ENCODE results near the gene TMC1.

Gene TMC1

DNA sequence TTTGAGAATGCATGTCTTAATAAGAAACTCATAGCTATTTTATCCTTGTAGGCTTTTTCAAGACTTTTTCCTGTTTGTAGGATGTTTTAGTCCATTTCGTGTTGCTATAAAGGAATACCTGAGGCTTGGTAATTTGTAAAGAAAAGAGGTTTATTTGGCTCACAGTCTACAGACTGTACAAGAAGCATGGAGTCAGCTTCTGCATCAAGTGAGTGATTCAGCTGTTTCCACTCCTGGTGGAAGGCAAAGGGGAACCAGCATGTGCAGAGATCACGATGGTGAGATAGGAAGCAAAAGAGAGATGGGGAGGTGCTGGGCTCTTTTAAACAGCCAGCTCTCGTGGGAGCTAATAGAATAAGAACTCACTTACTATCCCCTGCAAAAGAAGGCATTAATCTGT lies 254.2 kb downstream of the TMC1 start:
- Histone ChIP-seq H3K4me3 (no peak overlapping the region), H3K27ac (no peak overlapping the region)
- TF ChIP-seq, protein P1, sequence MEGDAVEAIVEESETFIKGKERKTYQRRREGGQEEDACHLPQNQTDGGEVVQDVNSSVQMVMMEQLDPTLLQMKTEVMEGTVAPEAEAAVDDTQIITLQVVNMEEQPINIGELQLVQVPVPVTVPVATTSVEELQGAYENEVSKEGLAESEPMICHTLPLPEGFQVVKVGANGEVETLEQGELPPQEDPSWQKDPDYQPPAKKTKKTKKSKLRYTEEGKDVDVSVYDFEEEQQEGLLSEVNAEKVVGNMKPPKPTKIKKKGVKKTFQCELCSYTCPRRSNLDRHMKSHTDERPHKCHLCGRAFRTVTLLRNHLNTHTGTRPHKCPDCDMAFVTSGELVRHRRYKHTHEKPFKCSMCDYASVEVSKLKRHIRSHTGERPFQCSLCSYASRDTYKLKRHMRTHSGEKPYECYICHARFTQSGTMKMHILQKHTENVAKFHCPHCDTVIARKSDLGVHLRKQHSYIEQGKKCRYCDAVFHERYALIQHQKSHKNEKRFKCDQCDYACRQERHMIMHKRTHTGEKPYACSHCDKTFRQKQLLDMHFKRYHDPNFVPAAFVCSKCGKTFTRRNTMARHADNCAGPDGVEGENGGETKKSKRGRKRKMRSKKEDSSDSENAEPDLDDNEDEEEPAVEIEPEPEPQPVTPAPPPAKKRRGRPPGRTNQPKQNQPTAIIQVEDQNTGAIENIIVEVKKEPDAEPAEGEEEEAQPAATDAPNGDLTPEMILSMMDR (IDR thresholded peaks at IDR 0.05), result no peak
- DNase-seq (ENCODE audit: low spot score), result no peak

DNA sequence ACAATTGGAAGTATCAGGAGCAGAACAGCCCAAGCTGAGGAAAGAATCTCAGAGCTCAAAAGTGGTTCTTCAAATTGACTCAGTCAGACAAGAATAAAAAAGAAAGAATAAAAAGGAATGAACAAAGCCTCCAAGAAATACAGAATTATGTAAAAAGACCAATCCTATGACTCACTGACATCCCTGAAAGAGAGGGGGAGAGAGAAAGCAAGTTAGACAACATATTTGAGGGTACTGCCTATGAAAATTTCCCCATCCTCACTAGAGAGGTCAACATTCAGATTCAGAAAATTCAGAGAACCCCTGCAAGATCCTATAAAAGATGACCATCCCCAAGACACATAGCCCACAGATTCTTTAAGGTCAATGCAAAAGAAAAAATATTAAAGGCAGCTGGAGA lies 258.2 kb downstream of the TMC1 start:
- H3K27ac ChIP-seq, result no peak overlapping the region
- H3K4me3 ChIP-seq, result no peak overlapping the region
- TF ChIP-seq, protein P1 (IDR thresholded peaks at IDR 0.05), result no peak
- no peak for DNase-seq (ENCODE audit: low spot score)

DNA sequence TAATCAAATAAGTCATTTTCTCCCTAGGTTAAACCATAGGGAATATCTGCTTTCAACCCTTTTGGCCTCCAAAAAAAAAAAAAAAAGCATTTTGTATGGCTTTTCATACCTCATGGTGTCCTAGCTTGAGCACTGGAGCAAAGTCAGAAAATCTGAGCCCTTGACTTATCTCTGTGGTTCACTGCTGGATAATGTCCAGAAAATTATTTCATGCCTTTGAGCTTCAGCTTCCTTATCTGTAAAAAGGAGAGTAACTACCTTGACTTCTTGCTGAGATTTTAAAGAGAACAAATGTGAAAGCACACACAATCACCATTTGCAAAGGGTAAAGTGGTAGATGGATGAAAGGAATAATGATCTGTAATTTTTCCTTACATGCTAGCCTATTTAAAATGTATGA lies 265.5 kb downstream of the TMC1 start:
- H3K4me3 ChIP-seq, result no peak overlapping the region
- TF ChIP-seq, protein P1 (IDR thresholded peaks at IDR 0.05), result no peak
- no peak for DNase-seq (ENCODE audit: low spot score)
- no peak overlapping the region for H3K27ac ChIP-seq

DNA sequence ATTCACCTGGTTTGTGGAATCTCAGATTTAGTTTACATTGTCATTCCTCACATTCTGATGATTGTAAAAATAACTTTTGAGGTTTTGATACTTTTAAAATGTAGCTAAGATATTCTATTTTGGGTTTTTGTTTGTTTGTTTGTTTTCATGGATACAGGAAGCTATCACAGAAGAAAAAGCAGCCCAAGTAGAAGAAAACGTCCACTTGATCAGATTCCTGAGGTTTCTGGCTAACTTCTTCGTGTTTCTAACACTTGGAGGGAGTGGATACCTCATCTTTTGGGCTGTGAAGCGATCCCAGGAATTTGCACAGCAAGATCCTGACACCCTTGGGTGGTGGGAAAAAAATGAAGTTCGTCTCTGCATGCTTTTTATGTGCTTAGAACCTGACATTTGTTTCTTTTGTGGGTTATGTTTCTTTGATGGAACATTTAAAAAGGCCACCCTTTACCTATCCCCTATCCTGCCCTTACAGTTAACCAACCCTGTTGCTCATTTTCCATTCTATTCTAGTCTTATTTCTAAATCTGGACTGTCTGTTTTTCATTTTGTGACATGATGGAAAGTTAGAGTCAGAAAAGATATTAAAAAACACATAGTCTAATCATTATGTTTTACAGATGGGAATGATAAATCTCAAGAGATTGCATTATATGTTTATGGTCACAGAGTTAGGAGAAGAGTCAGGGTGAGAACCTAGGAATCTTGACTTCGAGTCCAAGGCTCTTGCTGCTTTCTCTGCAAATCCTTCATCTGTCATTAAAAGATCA lies 267.7 kb downstream of the TMC1 start:
- no peak for DNase-seq (ENCODE audit: low spot score)
- TF ChIP-seq, protein P1 (IDR thresholded peaks at IDR 0.05), result no peak
- no peak overlapping the region for H3K27ac ChIP-seq
- H3K4me3 ChIP-seq, result no peak overlapping the region

DNA sequence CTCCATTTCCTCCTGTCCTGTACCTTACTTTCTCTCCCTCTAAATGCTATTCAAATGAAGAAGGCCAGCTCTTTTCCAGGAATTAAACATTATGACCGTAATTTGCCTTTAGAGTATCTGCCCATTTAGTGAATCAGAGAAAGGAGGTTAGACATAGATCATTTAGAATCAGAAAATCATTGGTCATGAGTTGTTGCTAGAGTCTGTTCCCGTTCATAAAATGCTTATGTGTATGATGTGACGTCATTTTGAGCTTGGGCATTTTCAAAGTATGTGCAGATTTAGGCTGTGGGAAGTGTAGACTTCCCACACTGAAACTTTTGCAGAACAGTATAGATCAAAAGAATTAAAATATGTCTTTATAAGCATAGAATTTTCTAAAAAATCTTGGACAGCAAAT lies 268.5 kb downstream of the TMC1 start:
- DNase-seq (ENCODE audit: low spot score), result no peak
- no peak overlapping the region for H3K27ac ChIP-seq
- H3K4me3 ChIP-seq, result no peak overlapping the region
- TF ChIP-seq, protein P1 (IDR thresholded peaks at IDR 0.05), result no peak

DNA sequence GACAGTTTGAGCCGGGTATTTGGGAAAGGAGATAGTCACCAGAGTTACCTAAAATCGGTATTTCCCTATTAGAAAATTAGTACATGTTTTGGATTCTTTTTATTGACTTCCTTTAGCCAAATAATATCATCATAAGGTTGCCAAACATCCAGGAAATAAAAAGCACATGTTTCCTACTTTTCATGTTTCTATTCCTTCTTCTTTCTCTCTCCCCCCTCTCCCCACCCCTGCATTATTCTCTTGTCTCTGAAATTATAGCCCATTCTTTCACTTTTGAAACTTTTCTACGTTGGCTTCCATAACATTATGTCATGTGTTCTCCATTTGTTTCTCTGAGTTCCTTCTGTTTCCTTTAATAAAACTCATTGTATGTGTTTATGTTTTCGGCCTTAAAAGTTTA lies 269.6 kb downstream of the TMC1 start:
- H3K4me3 ChIP-seq, result no peak overlapping the region
- H3K27ac ChIP-seq, result no peak overlapping the region
- TF ChIP-seq, protein P1 (IDR thresholded peaks at IDR 0.05), result no peak
- DNase-seq (ENCODE audit: low spot score), result no peak

DNA sequence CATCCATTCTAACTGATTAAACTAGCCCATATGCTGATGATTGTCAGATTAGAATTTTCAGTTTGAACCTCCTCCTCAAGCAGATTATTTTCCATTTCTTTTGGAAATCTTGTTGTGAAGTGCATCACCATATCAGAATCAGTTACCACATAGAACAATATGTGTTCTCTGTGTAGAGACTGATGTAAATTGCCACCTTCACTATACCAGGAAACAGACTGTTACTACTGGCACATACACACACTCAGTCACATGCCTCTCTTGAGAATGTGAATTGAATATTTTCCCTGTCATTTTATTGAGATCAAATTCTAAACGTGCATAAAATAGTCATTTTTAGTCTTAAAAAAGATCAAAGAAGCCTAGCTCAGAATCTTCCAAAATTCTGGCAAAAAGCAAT lies 270.0 kb downstream of the TMC1 start:
- TF ChIP-seq, protein P1 (IDR thresholded peaks at IDR 0.05), result no peak
- Histone ChIP-seq H3K27ac (no peak overlapping the region), H3K4me3 (no peak overlapping the region)
- no peak for DNase-seq (ENCODE audit: low spot score)
